NCI-H2227 (cell line): ENCODE data around the gene GOLGA6L10.
"Not testable (repeated sequence)": the region's sequence is repeated elsewhere in the genome, so short reads cannot be mapped to it uniquely, and the experiment has no call there.

Experiments used
- DNase-seq: peaks from one replicate; lab custom pipeline; 2025; ENCODE audit not compliant: unreplicated experiment; lab: John Stamatoyannopoulos, UW

GOLGA6L10 gene

DNA sequence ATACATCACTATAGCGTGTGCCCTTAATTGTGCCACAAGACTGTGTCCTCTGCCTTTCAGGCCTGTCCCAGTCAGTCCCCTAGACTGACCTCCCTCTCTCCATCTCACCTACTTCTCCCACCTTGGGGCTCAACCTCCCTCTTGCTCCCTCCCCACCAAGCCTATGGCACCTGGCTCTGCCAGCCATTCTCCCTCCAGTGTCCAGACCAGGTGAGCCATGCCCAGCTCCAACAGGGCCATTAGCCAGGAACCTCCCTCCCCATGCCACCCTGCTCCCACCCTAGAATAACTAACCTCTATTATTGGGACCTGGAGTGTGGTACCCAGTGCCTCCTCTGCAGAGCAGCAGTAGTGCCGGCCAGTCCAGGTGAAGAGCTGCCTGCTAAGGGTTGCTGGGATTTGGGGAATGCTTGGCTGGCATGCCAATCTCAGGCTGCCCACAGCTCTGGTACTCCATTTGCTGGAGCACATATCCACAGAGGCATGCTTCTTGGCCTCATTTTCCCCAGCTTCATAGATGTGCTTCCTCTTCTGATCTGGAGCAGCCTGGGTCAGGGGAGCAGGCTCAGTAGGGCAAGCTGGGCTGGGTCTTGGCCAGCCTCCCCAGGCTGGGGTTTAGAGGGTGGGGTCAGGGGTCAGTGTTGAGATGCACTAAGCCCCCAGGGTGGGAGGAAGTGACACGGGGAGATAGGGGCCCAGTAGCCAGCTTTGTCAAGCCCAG, 47.8 kb downstream of the GOLGA6L10 start:
- no peak for DNase-seq

DNA sequence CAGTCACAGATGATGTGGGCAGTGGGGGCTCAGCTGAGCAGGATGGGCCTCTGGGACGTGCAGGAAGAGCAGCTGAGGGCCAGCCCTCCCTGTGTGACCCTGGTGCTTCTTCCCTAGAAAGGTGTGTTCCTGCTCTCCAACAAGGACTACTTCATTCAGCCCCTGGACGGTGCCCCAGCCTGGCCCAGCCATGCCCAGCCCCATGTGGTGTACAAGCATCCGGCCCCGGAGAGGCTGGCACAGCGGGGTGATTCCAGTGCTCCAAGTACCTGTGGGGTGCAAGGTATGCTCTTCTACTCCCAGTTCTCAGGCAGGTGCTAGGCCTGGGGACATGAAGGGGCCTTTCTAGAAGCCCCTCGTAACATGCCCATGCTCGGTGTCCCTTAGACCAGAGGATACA, 48.4 kb downstream of the GOLGA6L10 start:
- no peak for DNase-seq

DNA sequence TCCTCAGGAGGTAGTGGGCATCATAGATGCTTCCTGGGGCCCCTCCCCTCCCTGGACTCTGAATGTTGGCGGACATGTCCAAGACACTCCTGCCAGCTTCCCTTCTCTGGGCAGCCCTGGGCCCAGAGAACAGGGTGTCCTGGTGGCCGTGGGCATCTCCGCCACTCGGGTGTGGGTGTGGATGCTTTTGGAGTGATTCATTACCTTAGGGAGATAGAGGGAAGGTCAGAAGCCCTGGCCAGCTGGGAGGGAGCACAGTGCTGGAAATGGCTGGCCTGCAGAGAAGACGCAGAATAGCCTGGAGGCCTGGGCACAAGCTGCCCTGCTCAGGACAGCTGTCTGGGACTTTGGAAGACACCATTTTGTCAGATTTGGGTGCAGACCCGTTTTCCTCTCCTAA, 48.9 kb downstream of the GOLGA6L10 start:
- DNase-seq, result not testable (repeated sequence)

DNA sequence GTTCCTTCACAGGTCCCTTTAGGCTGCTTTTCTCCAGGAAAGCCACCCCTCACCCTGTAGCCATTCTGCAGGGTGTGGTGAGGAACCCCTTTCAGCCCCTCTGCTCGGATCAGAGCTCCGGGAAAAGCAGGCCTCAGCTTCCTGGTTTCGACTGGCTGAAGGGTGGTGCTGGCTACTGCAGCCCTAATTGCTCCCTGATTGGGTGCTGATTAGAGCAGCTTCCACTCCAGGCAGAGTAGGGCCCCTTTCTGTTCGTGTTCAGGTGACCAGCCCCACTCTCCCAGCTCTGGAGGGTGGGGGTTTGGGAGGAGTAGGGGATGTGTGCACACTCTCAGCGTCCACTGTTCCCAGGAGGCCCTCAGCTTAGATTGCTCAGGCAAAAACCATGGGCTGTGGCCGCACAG, 49.8 kb downstream of the GOLGA6L10 start:
- DNase-seq, result not testable (repeated sequence)

DNA sequence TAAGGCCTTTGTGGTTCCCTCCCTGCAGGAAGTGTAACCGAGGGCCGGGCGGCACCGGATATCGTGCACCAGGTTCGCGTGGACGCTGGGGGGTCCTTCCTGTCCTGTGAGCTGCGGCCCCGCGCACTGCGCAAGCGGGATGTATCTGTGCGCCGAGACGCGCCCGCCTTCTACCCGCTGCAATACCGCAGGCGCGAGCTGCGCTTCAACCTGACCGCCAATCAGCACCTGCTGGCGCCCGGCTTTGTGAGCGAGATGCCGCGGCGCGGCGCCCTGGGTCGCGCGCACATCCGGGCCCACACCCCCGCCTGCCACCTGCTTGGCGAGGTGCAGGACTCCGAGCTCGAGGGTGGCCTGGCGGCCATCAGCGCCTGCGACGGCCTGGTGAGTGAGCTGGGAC, 50.8 kb downstream of the GOLGA6L10 start:
- DNase-seq, result no peak

DNA sequence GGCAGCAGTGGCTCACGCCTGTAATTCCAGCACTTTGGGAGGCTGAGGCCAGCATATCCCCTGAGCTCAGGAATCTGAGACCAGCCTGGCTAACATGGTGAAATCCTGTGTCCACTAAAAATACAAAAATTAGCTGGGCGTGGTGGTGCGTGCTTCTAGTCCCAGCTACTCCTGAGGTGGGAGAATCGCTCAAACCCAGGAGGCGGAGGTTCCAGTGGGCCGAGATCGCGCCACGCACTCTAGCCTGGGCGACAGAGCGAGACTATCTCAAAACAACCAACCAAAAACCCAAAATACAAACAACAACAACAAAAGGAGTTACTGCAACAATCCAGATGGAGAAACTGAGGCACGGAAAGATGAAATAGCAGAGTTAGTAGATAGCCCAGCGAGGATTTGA, 51.2 kb downstream of the GOLGA6L10 start:
- DNase-seq, result no peak

DNA sequence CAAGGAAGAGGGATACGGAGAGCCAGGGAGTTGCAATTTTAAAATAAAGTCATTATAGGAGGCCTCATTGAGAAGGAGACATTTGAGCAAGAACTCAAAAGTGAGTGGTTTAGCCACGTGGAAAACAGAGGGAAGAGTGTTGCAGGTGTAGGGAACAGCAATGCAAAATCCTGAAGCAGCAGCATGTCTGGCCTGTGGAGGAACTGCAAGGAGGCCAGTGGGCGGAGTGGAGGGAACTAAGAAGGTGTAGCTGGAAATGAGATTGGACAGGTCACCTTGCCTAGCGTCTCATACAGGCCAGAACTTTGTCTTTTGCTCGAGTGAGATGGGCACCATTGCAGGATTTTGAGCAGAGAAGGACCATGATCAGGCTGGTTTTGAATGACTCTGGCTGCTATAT, 51.7 kb downstream of the GOLGA6L10 start:
- DNase-seq, result no peak

DNA sequence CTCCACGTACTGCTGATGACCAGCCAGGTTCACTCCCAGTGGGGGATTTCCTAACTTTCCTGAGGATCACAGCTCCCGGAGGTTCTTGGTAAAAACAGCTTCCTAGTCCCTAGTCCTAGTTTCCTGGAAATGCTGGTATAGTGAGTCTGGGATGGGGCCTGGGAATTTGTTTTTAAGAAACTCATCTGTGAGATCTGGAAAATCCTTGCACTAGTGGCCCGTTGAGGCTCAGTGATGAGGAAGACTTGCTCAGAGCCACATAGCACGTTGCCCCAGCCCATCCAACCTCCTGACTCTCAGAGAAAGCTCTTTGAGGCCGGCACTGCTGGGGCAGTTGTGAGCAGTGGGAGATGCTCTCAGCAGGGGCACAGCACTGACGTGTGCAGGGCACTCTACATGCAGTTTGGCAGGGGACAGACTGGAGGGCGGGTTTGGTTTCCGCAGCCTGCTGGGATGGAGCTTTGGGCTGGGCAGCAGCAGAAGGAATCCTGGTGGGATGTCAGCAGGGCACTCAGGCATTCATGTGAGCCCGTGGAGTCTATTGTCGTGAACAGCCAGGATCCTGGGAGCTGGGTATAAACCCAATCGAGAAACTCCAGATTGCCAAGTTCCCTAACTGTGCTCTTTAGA, 55.1 kb downstream of the GOLGA6L10 start:
- no peak for DNase-seq

DNA sequence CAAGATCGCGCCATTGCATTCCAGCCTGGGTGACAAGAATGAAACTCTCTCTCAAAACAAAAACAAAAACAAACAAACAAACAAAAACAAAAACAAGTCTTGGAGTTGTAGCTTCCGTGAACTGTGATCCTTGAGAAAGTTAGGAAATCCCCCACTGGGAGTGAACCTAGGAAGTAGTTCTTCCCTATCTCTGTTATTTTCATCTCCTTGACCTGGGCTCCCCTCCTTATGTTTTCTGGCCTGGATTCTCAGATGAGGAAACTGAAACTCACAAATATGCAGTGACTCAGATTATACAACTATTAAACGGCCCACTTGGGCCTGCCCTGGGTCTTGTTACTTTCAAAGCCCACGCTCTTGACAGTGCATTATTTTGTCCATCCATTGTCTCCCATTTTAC, 57.0 kb downstream of the GOLGA6L10 start:
- no peak for DNase-seq
